Panc1 (cell line): ENCODE data around the gene RBMS1. TPM values are rescaled to one million over a fixed set of nuclear protein-coding genes. Genes with fewer than 3 reads are reported as not detected.

Experiments used
- ATAC-seq: fragments of 200-7000 bp; cut with Tn5 transposase; 2 replicates; pipeline ENCODE4 v1.9.1; 2020; ENCODE audit warnings: mild to moderate bottlenecking, moderate library complexity
- BruUV-seq: library from RNA; stranded (reverse); fragments of 400-500 nt; replicated peaks from 2 replicates; lab custom pipeline; 2021; lab: Mats Ljungman, UMichigan
- CTCF ChIA-PET: fragments of 300-600 bp; sonication (Branson Sonifier 250); formaldehyde crosslinking; loops from one replicate; lab custom pipeline; 2022; ENCODE audit warnings: antibody characterized with exemption; lab: Charles Lee
- POLR2A ChIA-PET: fragments of 300-600 bp; sonication (Branson Sonifier 250); formaldehyde crosslinking; loops from one replicate; lab custom pipeline; 2022; ENCODE audit warnings: antibody characterized with exemption; lab: Charles Lee
- DNase-seq: peaks from one replicate; pipeline ENCODE4 v3.0.0-alpha.2; 2010; ENCODE audit warnings: low read depth, low spot score
- H3K27ac ChIP-seq: 2 replicates; pipeline ENCODE4 v1.5.1; 2011; ENCODE audit warnings: mild to moderate bottlenecking, low read length, inconsistent platforms
- H3K27me3 ChIP-seq: fragments of 200-500 bp; sonication (Bioruptor generic); 2 replicates; pipeline ENCODE4 v1.6.0; 2014; ENCODE audit warnings: low read length, inconsistent platforms; ENCODE audit not compliant: control insufficient read depth, insufficient read depth
- H3K36me3 ChIP-seq: fragments of 200-500 bp; sonication (Bioruptor generic); 2 replicates; pipeline ENCODE4 v1.5.1; 2014; ENCODE audit warnings: inconsistent platforms, mild to moderate bottlenecking, low read length, moderate library complexity; ENCODE audit not compliant: control insufficient read depth, insufficient read depth
- H3K4me1 ChIP-seq: 2 replicates; pipeline ENCODE4 v1.5.1; 2011; ENCODE audit warnings: inconsistent platforms, mild to moderate bottlenecking, low read length, moderate library complexity; ENCODE audit not compliant: control insufficient read depth, insufficient read depth
- H3K4me3 ChIP-seq, 2 experiments: 2 replicates each; pipeline ENCODE4 v1.5.1; 2011 to 2012; ENCODE audit warnings: low read depth in 2 of 2, low read length in 2 of 2, mild to moderate bottlenecking in 2 of 2, inconsistent platforms in 1 of 2, moderate library complexity in 1 of 2
- H3K9me3 ChIP-seq: fragments of 200-500 bp; sonication (Bioruptor generic); 2 replicates; pipeline ENCODE4 v1.5.1; 2014; ENCODE audit warnings: low read depth, mild to moderate bottlenecking, inconsistent platforms, low read length, moderate library complexity; ENCODE audit not compliant: control insufficient read depth, insufficient read depth
- CTCF ChIP-seq: fragments of 450-650 bp; IDR thresholded peaks from 2 replicates; pipeline ENCODE4 v1.5.1; 2017; ENCODE audit warnings: mild to moderate bottlenecking
- POLR2AphosphoS5 ChIP-seq: IDR thresholded peaks from 2 replicates; pipeline ENCODE4 v1.6.1; 2012; ENCODE audit warnings: mild to moderate bottlenecking, low read depth, low read length, moderate library complexity
- REST ChIP-seq, 2 experiments: IDR thresholded peaks; 2 replicates each; pipeline ENCODE4 v1.6.1; 2011 to 2012; ENCODE audit warnings: low read depth in 2 of 2, control low read depth in 1 of 2, low read length in 1 of 2, mild to moderate bottlenecking in 1 of 2, moderate library complexity in 1 of 2; ENCODE audit not compliant: insufficient read depth in 1 of 2
- SIN3A ChIP-seq: IDR thresholded peaks from 2 replicates; pipeline ENCODE4 v1.6.1; 2012; ENCODE audit warnings: low read depth, mild to moderate bottlenecking, low read length, moderate library complexity, borderline replicate concordance; ENCODE audit not compliant: insufficient read depth
- TCF7L2 ChIP-seq: IDR thresholded peaks from 2 replicates; pipeline ENCODE4 v1.6.1; 2011; ENCODE audit warnings: mild to moderate bottlenecking, low read depth, low read length, inconsistent platforms
- in situ Hi-C: cut with HindIII; loops from 2 replicates; pipeline ENCODE4 v1.10.0; 2016; ENCODE audit warnings: low sequenced_read_pairs, low pct_unique_long_range_greater_than_20kb
- intact Hi-C: fragments of 100-400 bp; cut with micrococcal nuclease; formaldehyde crosslinking; loops from one replicate; pipeline ENCODE4 v1.10.0; 2022; ENCODE audit not compliant: unreplicated experiment
- total RNA-seq: library from RNA; stranded (reverse); gene quantifications from one replicate; pipeline ENCODE4 v1.2.1, GENCODE V29; 2021; ENCODE audit not compliant: unreplicated experiment

The RBMS1 gene
- total RNA-seq, 1 experiment from 2014 or later, result 67.0 TPM

GRCh38 chr2:160509016-160509415, 15.4 kb upstream of the RBMS1 start:
- BruUV-seq, result no TSS peak
- in situ Hi-C loops, result no loop called here
- ChIA-PET CTCF (no interaction called here), POLR2A (no interaction called here)
- ATAC-seq (no peak), DNase-seq (no peak)
- Histone ChIP-seq H3K27ac (no peak overlapping the region), H3K36me3 (no peaks in the 10 kb centered on the region), H3K4me3 (no peak overlapping the region), H3K4me1 (no peaks in the 10 kb centered on the region), H3K27me3 (no peaks in the 10 kb centered on the region), H3K9me3 (no peaks in the 10 kb centered on the region)
- intact Hi-C loops, result no loop called here
- TF ChIP-seq REST (IDR thresholded peaks at IDR 0.05; ENCODE audit: insufficient read depth in 1 of 2, low read depth in 2 of 2, low read length in 1 of 2), result no peak
- no peak for TF ChIP-seq SIN3A
- no peak for TF ChIP-seq POLR2AphosphoS5
- no peak for TF ChIP-seq CTCF
- no peak for TF ChIP-seq TCF7L2

GRCh38 chr2:160507464-160507863, 13.9 kb upstream of the RBMS1 start:
- CTCF ChIA-PET, result no interaction called here
- H3K27ac ChIP-seq, result no peak overlapping the region
- H3K4me3 ChIP-seq, result no peak overlapping the region
- no peaks in the 10 kb centered on the region for H3K9me3 ChIP-seq
- H3K27me3 ChIP-seq, result no peaks in the 10 kb centered on the region
- no peak for DNase-seq
- TF ChIP-seq SIN3A (no peak), POLR2AphosphoS5 (no peak), CTCF (no peak), REST (IDR thresholded peaks at IDR 0.05; ENCODE audit: insufficient read depth in 1 of 2, low read depth in 2 of 2, low read length in 1 of 2) (no peak), TCF7L2 (no peak)
- H3K36me3 ChIP-seq, result no peaks in the 10 kb centered on the region
- no peaks in the 10 kb centered on the region for H3K4me1 ChIP-seq
- no TSS peak for BruUV-seq
- POLR2A ChIA-PET, result no interaction called here
- intact Hi-C loops (no loop called here), in situ Hi-C loops (no loop called here)
- ATAC-seq, result no peak
